Stimulated activated CD8-positive, alpha-beta memory T cell treated with anti-CD3 and anti-CD28 coated beads, Interleukin-12 subunit alpha, Interleukin-12 subunit beta, amount 100 ng/mL, for 4 hours (primary cell): Measurements from ENCODE around the gene PNO1.
A peak's percentile ranks its signal among the peaks of the same experiment; 100 is the strongest.
"Not testable (repeated sequence)": the region's sequence is repeated elsewhere in the genome, so short reads cannot be mapped to it uniquely, and the experiment has no call there.

ENCODE experiments used
- DNase-seq: peaks from one replicate; pipeline ENCODE4 v3.0.0-alpha.2; 2020; ENCODE audit warnings: low read depth

The PNO1 gene

DNA sequence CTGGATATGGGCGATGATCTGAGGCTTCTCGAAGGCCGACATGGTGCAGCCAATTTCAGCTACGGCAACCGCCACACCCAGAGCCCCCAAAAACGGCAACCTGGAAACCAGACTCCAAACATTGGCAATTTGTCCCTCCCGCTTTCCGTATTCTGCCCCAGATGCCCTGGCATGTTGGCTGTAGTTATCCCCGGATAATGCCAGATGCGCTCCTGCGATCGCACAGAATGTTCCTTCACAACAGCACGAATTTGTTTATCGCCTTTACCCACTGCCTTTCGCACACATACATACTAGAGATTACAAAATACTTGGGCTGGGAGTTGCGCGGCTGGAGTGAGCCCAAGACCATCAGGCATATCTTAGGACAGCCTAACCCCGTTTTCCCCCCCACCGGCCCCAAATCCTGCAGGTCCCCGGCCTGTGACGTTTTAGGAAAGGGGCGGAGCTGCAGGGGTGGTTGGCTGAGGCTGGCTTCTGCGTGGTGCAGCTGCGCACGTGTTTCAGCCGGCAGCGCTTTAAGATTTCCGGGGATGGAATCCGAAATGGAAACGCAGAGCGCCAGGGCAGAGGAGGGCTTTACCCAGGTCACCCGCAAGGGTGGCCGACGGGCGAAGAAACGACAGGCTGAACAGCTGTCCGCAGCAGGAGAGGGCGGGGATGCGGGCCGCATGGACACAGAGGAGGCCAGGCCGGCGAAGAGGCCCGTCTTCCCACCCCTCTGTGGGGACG is at the start of gene PNO1:
Gene PNO1 (plus strand): TSS at position 487 of the 732 bp plus-strand sequence. CDS start 47 bp downstream, at position 534.
- peak; percentile 93 for DNase-seq

DNA sequence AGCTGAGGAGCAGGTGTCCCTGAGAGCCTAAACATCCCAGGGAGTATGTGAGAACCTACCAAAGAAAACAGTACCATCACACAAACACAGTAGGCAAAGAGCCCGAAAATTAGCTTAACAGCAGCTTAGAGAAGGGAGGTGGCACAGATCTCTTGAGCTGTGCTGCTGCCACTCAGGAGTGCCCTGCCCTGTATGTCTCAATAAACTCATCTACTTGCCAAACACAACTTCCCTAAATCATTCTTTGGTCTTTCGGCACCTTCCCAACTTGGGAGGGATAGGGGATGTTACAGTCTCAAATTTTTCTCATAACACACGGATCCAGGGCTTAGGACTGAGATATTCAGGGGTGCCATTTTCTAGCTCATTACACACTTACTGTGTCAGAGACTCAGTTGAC is 49.6 kb upstream of the PNO1 start:
- DNase-seq, result no peak

DNA sequence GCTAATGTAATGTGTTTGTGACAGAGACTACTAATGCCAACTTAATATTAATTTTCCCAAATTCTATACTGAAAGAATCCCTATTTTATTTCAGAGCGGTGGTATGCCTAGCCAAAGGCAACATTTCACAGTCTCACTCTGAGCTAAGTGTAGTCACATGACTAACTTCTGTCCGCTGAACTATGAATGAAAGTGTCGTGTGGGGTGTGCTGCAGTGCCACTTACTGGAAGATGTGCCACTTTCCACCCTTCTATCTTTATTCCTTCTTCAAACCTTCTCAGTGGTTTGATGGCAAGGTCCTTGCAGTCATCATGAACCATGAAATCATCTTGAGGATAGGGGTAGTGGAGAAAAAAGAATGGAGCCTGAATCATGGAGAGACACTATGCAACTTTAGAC is 47.6 kb upstream of the PNO1 start:
- DNase-seq, result no peak

DNA sequence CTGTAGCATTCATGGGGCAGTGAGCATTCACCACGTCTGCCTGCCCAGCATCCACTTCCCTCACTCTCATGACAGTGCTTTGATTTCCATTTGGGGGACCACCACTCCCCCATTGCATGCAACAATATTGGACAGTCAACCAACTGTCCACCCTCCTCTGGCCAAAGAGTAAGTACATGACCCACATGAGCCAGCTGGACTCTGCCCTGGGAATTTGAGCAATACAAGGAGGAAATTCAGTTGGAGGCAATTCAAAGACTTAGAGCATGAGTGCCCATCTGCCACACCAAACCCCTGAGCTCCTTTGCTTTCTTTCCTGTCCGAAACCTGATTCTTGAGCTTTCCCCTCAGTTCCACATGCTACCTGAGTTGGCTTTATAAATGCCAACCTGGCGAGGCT is 41.7 kb upstream of the PNO1 start:
- DNase-seq, result no peak

DNA sequence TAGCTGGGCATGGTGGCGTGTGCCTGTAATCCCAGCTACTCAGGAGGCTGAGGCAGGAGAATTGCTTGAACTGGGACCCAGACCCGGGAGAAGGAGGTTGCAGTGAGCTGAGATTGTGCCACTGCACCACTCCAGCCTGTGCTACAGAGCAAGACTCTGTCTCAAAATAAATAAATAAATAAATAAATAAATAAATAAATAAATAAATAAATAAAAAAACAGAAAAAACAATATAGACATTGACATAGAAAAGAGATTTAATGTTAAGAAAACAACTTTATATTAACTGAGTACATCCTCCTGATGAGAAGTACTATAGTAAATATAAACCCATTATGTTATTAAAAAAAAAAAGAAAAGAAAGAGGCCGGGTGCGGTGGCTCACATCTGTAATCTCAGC is 39.8 kb upstream of the PNO1 start:
- DNase-seq, result not testable (repeated sequence)

DNA sequence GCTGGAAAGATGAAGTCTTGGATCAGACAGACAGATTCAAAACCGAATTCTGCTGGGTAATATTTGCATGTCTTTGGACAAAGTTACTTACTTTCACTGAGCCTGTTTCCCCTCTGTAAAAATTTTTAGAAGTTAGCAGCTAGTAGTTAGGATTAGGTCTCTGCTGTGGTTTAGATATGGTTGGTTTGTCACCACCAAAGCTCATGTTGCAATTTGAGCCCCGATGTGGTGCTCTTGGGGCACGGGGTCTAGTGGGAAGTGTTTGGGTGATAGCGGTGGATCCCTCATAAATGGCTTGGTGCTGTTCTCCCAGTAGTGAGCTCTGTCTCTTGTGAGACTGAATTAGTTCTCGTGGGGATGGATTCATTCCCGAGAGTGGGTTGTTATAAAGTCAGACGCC is 38.9 kb upstream of the PNO1 start:
- no peak for DNase-seq

DNA sequence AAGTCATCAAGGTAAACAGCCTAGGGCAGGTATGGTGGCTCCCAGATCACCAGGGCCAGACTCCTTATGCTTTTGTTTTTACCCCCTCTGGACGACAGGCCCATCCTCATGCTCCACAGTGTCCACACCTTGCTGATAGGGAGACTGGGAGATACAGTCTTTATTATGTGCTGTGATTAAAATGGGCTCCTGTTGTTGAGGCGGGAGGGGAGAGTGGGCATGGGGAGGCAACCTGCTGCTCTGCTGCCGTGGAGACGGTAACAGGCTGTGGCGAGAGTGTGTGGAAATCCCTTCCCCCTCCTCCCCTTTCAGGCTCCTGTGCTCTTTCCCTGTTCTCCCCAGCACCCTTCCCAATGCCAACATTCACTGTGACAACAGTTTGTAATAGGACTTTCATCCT is 38.2 kb upstream of the PNO1 start:
- DNase-seq, result no peak

DNA sequence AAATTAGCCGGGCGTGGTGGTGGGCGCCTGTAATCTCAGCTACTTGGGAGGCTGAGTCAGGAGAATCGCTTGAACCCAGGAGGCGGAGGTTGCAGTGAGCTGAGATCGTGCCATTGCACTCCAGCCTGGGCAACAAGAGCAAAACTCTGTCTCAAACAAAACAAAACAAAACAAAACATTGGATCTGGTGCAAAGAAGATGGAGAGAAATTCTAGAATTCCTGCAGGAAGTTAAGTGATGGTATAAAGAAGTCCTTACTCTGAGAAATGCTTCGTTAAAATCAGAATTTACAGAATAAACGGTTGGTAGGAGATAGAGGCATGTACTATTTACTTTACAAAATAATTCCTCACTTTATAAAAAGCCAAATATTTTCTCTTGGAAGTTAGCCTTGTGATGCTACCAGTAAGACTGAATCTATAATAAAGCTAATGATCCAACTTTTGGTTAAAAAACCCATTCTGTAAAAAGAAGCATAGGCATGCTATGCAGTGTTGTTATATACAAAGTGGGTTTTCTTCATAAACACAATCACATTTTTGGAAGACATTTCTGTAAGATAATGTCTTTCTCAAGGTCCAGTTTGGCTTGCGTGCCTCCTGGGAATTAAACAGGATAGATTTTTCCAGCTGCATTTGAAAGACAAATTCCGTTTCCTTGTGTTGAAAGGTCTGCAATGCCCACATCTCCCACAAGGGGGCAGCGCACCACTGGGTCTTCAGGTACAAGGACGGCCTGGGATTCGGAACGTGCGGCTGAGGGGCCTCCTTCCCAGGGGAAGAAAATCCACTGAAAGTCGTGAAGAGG is 35.6 kb upstream of the PNO1 start:
- peak; percentile 50 for DNase-seq

DNA sequence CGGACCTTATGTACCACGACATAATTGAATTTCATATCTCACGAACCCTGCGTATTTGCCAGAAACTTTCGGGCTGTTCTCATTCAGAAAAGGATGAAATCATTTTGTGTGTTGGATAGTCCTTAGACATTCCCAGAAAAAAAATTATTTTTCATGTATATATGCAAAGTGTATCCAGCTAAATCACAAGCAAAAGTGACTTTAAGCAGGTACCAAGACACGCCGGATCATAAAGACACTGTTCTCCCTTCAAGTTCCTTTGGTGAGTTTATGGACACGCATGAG is 35.1 kb upstream of the PNO1 start:
- DNase-seq, result no peak

DNA sequence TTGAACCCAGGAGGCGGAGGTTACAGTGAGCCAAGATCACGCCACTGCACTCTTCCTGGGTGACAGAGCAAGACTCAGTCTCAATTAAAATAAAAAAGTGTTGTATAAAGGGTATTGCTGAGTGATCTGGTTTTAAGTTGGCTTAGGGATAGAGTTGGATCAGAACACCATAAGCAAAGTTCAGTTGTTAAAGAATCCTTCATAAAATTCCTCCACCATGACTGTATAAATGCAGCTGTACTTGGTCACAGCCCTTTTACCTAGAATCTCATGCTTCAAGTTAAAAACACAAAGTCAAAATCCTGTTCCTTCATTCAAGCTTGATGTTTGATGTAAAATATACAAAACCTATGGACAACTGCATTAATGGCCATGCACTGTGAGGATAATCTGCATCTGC is 33.4 kb upstream of the PNO1 start:
- DNase-seq, result no peak

DNA sequence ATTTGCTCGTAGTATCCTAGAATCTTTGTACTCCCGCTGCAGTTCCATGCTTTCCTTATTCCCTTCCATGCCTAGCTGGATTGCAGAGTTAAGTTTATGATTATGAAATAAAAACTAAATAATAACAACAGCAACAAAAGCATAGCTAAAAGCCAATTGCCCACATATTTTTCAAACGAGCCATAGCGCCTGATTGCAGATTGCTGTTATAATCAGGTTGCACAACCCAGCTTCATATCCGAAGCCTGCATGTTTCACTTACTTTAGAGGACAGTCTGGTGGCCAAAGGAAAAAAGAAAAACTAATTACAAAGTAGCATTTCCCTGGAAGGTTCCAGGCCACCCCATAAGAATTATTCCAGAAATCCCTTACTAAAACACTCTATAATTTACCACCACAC is 31.9 kb upstream of the PNO1 start:
- DNase-seq, result no peak

DNA sequence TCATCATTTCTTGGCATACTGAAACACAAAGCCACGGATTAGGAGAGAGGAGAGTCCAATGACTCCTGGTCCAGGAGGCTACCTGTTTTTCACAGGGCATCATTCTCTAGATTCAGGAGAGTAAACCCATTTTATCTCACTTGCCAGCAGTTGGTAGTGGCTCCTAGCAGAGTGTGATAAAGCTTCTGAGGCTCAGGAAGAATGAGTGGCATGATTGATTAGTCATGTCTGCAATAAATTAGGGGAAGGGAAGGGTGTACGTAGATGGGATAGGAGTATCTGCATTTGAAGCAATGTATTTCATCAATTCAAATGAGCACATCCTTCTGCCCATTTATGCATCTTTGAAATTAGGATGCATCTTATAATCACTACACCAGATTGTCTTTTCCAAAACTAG is 31.1 kb upstream of the PNO1 start:
- DNase-seq, result no peak

DNA sequence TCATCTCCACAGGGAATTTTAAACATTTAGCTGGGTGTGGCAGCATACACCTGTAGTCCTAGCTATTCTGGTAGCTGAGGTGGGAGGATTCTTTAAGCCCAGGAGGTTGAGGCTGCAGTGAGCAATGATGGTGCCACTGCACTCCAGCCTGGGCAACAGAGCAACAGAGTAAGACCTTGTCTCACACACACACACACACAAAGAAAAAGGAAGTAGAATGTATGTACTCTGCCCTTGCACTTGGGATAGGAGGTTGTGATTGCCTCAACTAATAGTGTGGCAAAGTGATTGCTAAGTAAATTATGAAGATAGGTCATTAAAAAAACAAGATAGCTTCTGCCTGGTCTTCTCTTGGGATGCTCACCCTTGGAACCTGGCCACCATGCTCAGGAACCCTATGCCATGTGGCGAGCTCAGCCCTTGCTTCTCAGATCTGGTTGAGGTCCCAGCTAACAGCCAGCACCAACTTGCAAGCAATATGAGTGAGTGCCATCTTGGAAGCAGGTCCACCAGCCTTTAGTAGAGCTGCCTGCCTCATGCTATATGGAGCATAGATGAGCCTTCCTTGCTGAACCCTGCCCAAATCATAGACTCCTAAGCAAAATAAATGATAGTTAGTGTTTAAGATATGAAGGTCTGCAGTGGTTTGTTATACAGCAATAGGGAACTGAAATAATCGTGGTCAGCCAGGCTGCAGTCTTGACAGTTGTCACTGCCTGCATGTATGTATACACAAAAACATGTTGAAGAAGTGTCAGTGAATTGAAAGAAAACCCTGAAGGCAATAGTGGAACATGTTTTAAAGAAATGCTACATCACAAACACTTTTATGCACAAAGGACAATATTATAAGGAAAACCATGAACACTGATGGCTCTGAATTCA is 30.1 kb upstream of the PNO1 start:
- no peak for DNase-seq

DNA sequence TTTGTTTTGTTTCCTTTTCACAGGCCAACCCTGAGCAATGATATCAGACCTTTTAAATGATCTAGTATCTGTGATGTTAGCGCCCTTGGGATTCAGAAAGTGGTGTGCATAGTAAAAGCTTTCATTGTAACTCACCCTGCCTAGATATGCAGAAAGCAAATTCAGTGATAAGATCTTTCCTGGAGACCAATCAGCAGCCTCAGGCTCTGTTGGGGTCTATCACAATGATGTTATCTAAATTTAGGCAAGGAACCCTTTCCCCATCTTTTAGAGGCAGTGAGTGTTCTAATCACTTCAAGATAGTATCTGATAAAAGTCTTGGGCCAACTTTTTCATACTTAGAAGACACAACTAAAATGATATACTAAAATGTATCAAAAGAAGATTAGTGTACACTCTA is 23.6 kb upstream of the PNO1 start:
- no peak for DNase-seq

DNA sequence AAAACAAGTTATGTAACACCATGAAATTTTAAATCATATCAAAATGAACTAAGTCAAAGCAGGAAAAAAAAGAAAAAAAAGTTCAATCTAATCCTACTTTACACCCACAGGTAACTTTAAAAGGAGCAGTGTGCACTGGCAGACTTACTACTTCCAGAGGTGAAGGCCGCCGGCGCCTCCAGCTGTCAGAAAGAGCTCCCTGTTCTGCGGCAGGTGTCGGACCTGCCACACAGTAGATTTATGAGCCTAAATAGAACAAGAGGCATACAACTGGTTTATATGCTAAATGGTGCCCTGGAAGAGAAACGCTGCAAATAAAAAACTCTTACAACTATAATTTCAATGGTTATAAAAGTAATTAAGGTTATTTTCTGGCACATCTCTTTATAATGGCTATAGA is 23.1 kb upstream of the PNO1 start:
- DNase-seq, result no peak

DNA sequence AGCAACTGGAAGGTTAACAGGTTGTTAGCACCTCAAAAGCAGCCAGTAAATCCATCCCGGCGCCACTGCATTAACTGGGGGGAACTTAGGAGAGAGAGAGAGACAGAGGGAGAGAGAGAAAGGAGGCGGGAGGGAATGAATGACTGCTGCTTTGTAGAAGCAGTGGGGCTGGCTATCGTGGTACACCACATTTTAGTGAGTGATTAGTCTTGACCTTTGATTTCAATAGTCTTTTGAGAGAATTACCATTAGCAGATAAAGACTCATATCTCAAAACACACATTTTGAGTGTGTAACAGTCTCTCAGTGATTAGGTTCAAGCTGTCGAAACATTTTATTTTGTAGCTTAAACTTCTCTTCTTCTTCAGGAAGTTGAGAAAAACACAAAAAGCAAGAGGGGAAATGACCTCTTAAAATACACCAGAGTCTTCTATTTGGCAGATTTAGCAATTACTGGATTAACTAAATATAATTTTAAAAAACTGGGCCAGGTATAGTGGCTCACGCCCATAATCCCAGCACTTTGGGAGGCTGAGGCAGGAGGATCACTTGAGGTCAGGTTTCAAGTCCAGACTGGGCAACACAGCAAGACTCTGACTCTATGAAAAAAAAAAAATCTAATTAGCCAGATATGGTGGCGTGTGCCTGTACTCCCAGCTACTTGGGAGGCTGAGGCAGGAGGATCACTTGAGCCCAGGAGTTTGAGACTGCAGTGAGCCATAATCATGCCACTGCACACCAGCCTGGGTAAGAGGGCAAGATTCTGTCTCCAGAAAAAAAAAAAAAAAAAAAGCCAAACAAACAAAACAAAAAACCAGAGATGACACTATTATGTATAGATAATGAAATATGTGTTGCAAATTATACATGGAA is 22.0 kb upstream of the PNO1 start:
- no peak for DNase-seq

DNA sequence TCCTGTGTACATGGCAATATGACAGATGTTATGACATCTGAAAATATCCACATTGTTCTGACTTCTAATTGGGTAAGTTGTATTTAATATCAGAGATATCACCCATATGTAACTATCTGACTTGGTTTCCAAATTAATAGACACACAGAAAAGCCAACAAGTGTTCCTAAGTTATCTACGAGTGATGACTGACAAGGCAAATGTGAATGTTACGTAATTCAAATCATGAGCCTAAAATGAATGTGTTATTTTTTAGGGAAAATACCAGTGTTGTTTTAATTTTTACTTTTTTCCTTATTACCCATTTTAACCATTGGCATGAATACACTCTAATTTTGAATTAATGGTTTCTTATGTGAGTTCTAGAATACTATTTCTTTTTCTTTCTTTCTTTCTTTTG is 15.8 kb upstream of the PNO1 start:
- DNase-seq, result no peak

DNA sequence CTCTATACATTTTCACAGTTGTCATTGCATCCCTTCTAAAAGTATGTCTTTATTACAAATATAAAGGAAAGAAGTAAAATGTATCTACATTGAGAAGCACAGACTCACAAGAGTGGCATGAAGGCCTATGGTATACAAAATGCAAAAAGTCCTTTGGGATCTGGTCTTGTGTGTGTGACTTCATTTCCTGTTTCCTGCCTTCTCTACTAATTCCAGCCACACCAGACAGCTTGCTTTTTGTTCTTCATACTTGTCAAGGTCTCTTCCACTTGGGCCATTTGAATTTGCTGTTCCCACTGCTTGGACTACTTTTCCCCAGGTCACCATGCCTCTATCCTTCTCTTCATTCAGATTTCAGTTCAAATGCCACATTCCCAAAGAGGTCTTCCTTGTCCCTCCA is 6.7 kb upstream of the PNO1 start:
- no peak for DNase-seq

DNA sequence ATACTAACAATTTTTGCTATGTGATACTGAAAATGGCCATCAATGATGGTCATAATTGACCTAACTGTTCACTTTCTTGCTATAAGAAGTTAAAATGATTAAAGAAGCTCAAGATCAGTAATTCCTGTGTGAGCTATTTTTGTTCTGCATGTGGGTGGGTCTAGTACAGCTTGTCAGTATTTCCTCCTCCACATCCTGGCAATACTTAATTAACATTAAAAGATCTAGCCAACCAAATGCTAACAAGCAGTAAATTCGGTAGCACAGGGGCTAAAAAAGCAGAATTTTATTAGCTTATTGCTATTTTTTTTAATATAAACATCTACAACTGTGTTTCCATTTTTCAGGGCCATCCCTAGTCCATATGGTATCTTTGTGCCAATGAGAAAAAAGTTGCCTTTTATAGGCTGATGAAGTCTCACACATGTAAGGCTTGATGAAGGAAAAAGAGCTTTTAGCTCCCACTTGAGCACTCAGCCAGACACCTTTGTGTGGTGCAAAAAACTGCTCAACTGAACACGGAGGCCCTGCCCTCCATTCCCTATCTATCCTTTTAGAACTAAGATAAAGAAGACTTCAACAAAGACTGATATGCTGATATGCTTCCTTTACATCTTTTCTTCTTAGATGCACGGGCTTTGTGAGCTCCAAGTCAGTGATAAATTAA is 4.9 kb upstream of the PNO1 start:
- DNase-seq, result no peak

DNA sequence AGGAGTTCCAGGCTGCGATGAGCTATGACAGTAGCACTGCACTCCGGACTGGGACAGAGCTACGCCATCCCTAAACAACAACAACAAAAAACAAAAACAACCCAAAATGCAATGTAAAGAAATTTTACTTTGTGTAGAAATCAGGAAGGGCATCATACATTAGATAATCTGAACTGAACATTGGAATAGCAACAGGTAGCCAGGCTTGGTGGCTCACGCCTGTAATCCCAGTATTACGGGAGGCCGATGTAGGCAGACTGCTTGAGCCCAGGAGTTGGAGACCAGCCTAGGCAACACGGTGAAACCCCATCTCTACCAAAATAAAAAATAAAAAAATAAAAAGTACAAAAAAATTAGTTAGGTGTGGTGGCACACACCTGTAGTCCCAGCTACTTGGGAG is 2.1 kb upstream of the PNO1 start:
- no peak for DNase-seq

DNA sequence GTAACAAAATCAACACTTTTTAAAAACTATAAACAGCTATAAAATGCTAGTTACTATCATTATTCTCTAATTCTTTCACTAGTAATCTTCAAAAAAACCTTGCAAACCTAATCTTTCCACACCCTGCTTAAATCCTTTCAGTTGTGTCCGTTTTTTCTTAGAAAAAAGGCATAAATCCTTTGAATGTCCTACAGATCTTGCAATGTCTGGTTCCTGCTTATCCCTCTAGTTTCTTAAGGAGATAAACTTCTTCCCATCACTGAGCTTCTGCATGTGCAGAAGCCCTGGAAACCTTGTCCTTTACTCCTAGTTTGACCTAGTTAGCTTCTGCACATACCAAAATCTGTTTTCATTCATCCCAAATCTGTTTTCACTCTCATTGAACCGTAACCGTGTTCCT is 1.3 kb upstream of the PNO1 start:
- no peak for DNase-seq
